CD4-positive, alpha-beta T cell (primary cell): Measurements from ENCODE around the gene SMARCD1. TPM values are rescaled to one million over a fixed set of nuclear protein-coding genes. Genes with fewer than 3 reads are reported as not detected.

ENCODE experiments used
- ATAC-seq: fragments of 200-7000 bp; cut with Tn5 transposase; one replicate; pipeline ENCODE4 v1.10.0; 2022; ENCODE audit warnings: mild to moderate bottlenecking; ENCODE audit not compliant: poor library complexity
- CTCF ChIA-PET: fragments of 350-600 bp; sonication (Branson Sonifier 250); formaldehyde crosslinking; loops from one replicate; lab custom pipeline; 2021; ENCODE audit warnings: antibody characterized with exemption, inconsistent platforms; lab: Charles Lee
- POLR2A ChIA-PET: fragments of 350-600 bp; sonication (Branson Sonifier 250); formaldehyde crosslinking; loops from one replicate; lab custom pipeline; 2021; ENCODE audit warnings: antibody characterized with exemption, inconsistent platforms; lab: Charles Lee
- DNase-seq, 14 experiments: peaks; one replicate each; pipeline ENCODE4 v3.0.0-alpha.2; 2013 to 2020; ENCODE audit warnings: mixed read lengths in 2 of 14
- H3K27ac ChIP-seq, 2 donors: one replicate each; pipeline versions ENCODE4 v1.5.1 to v1.7.0; 2013; ENCODE audit warnings: low read length in 2 of 2, low read depth in 1 of 2, mild to moderate bottlenecking in 1 of 2
- H3K27me3 ChIP-seq, 2 experiments: 1 replicate in 1 of 2; 2 replicates in 1 of 2; pipeline versions ENCODE4 v1.6.1 to v1.7.0; 2013; ENCODE audit warnings: low read length in 2 of 2, control low read depth in 1 of 2, mild to moderate bottlenecking in 1 of 2, moderate library complexity in 1 of 2; ENCODE audit not compliant: insufficient read depth in 2 of 2, control insufficient read depth in 1 of 2
- H3K36me3 ChIP-seq: one replicate; pipeline ENCODE4 v1.6.1; 2013; ENCODE audit warnings: low read length, control low read depth; ENCODE audit not compliant: insufficient read depth
- H3K4me1 ChIP-seq: one replicate; pipeline ENCODE4 v1.6.1; 2013; ENCODE audit warnings: low read length, control low read depth; ENCODE audit not compliant: insufficient read depth
- H3K4me3 ChIP-seq: one replicate; pipeline ENCODE4 v1.5.1; 2013; ENCODE audit warnings: mild to moderate bottlenecking, low read length, moderate library complexity
- H3K9me3 ChIP-seq, 2 experiments: 1 replicate in 1 of 2; 2 replicates in 1 of 2; pipeline versions ENCODE4 v1.6.1 to v1.7.0; 2013; ENCODE audit warnings: low read length in 2 of 2, mild to moderate bottlenecking in 2 of 2, control low read depth in 1 of 2, moderate library complexity in 1 of 2; ENCODE audit not compliant: control insufficient read depth in 1 of 2, insufficient read depth in 1 of 2
- H3K27ac Mint-ChIP-seq: one replicate; pipeline ENCODE4 v1.8.0; 2020; ENCODE audit warnings: mixed read lengths
- H3K27me3 Mint-ChIP-seq: one replicate; pipeline ENCODE4 v1.8.0; 2021; ENCODE audit warnings: mixed read lengths
- H3K36me3 Mint-ChIP-seq: one replicate; pipeline ENCODE4 v1.8.0; 2021; ENCODE audit warnings: low read depth, mixed read lengths
- H3K4me1 Mint-ChIP-seq: one replicate; pipeline ENCODE4 v1.8.0; 2021; ENCODE audit warnings: low read depth, mixed read lengths
- H3K4me3 Mint-ChIP-seq: one replicate; pipeline ENCODE4 v1.8.0; 2020; ENCODE audit warnings: mild to moderate bottlenecking, mixed read lengths
- H3K9me3 Mint-ChIP-seq: one replicate; pipeline ENCODE4 v1.8.0; 2020; ENCODE audit warnings: mixed read lengths
- intact Hi-C, 2 experiments: fragments of 100-400 bp; cut with DNase I in 1 of 2; cut with micrococcal nuclease in 1 of 2; formaldehyde crosslinking; loops; one replicate each; pipeline versions ENCODE4 v1.15.1 to v1.9.0; 2023 to 2025; cut with DNase I, micrococcal nuclease
- total RNA-seq, 174 experiments: library from RNA in 2 of 174; stranded (reverse) in 2 of 174; gene quantifications; one replicate each; pipeline ENCODE4 v1.2.3 and lab custom pipeline; 2021 to 2026
- TF ChIP-seq, protein P1 (sequence below): fragments of 200-600 bp; IDR thresholded peaks from one replicate; pipeline ENCODE4 v1.8.0; 2022; ENCODE audit warnings: antibody characterized with exemption, mild to moderate bottlenecking

SMARCD1 gene
- total RNA-seq, 2 experiments from 2014 or later: 78.9 to 80.0 TPM

GRCh38 chr12:50042693-50043092, 42.4 kb upstream of the SMARCD1 start:
- ChIA-PET CTCF (interaction anchor here (0.6 to 1.4 kb wide), 2 partner anchors 13 to 22 kb away, joined by 3 read pairs; no protein-coding TSS in a partner anchor), POLR2A (no interaction called here)
- Mint-ChIP-seq H3K36me3 (no peaks in the 10 kb centered on the region), H3K27ac (no peak overlapping the region), H3K9me3 (no peaks in the 10 kb centered on the region), H3K4me3 (no peak overlapping the region), H3K27me3 (peaks cover 8% of the 10 kb centered on the region), H3K4me1 (no peaks in the 10 kb centered on the region)
- ATAC-seq (no peak), DNase-seq (no peak)
- Histone ChIP-seq H3K4me1 (no peaks in the 10 kb centered on the region), H3K27ac (no peak overlapping the region), H3K36me3 (no peaks in the 10 kb centered on the region), H3K4me3 (no peak overlapping the region), H3K9me3 (no peaks in the 10 kb centered on the region), H3K27me3 (peaks cover 0 to 2% of the 10 kb centered on the region in 2 experiments)
- TF ChIP-seq, protein P1, sequence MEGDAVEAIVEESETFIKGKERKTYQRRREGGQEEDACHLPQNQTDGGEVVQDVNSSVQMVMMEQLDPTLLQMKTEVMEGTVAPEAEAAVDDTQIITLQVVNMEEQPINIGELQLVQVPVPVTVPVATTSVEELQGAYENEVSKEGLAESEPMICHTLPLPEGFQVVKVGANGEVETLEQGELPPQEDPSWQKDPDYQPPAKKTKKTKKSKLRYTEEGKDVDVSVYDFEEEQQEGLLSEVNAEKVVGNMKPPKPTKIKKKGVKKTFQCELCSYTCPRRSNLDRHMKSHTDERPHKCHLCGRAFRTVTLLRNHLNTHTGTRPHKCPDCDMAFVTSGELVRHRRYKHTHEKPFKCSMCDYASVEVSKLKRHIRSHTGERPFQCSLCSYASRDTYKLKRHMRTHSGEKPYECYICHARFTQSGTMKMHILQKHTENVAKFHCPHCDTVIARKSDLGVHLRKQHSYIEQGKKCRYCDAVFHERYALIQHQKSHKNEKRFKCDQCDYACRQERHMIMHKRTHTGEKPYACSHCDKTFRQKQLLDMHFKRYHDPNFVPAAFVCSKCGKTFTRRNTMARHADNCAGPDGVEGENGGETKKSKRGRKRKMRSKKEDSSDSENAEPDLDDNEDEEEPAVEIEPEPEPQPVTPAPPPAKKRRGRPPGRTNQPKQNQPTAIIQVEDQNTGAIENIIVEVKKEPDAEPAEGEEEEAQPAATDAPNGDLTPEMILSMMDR: no peak
- intact Hi-C loops: no loop called here

GRCh38 chr12:50043308-50043707, 41.8 kb upstream of the SMARCD1 start:
- intact Hi-C loops: no loop called here
- no peaks in the 10 kb centered on the region for H3K4me1 Mint-ChIP-seq
- Histone ChIP-seq H3K4me1 (no peaks in the 10 kb centered on the region), H3K4me3 (no peak overlapping the region), H3K27me3 (peaks cover 0 to 2% of the 10 kb centered on the region in 2 experiments), H3K27ac (no peak overlapping the region), H3K36me3 (no peaks in the 10 kb centered on the region), H3K9me3 (no peaks in the 10 kb centered on the region)
- TF ChIP-seq, protein P1: no peak
- H3K27me3 Mint-ChIP-seq: peaks cover 12% of the 10 kb centered on the region
- no peak overlapping the region for H3K27ac Mint-ChIP-seq
- ATAC-seq (no peak), DNase-seq (no peak)
- no peak overlapping the region for H3K4me3 Mint-ChIP-seq
- POLR2A ChIA-PET: no interaction called here
- H3K9me3 Mint-ChIP-seq: no peaks in the 10 kb centered on the region
- CTCF ChIA-PET: no interaction called here
- H3K36me3 Mint-ChIP-seq: no peaks in the 10 kb centered on the region

GRCh38 chr12:50043854-50044253, 41.3 kb upstream of the SMARCD1 start:
- no peak overlapping the region for H3K4me3 ChIP-seq
- ChIA-PET CTCF (no interaction called here), POLR2A (no interaction called here)
- no peak overlapping the region for H3K27ac ChIP-seq
- no peaks in the 10 kb centered on the region for H3K9me3 ChIP-seq
- intact Hi-C loops: no loop called here
- peaks cover 0 to 2% of the 10 kb centered on the region in 2 experiments for H3K27me3 ChIP-seq
- Mint-ChIP-seq H3K27ac (no peak overlapping the region), H3K36me3 (no peaks in the 10 kb centered on the region), H3K27me3 (peaks cover 17% of the 10 kb centered on the region), H3K9me3 (no peaks in the 10 kb centered on the region), H3K4me3 (no peak overlapping the region), H3K4me1 (no peaks in the 10 kb centered on the region)
- H3K36me3 ChIP-seq: no peaks in the 10 kb centered on the region
- no peak for ATAC-seq
- no peaks in the 10 kb centered on the region for H3K4me1 ChIP-seq
- no peak for DNase-seq
- TF ChIP-seq, protein P1: no peak
